Activated effector memory CD4-positive, alpha-beta T cell treated with anti-CD3 and anti-CD28 coated beads, Interleukin-2, amount 50 U/mL, for 16 hours (primary cell): ENCODE data around the gene GRID2.

ENCODE experiments used
- DNase-seq: peaks from one replicate; pipeline ENCODE4 v3.0.0-alpha.2; 2020

Gene GRID2

GRCh38 chr4:93776386-93777080 is 1472.8 kb downstream of the GRID2 start:
- no peak for DNase-seq

GRCh38 chr4:93777081-93777460 is 1473.3 kb downstream of the GRID2 start:
- DNase-seq, result no peak

- no peak for DNase-seq
These were observed 1475.5 kb downstream of the GRID2 start for GRCh38 chr4:93779228-93779627.

GRCh38 chr4:93780080-93780479 is 1476.3 kb downstream of the GRID2 start:
- no peak for DNase-seq

- no peak for DNase-seq
These were observed 1477.4 kb downstream of the GRID2 start for GRCh38 chr4:93781198-93781597.

GRCh38 chr4:93786149-93786548 is 1482.4 kb downstream of the GRID2 start:
- no peak for DNase-seq

- no peak for DNase-seq
These were observed 1484.9 kb downstream of the GRID2 start for GRCh38 chr4:93788712-93789111.

- DNase-seq, result no peak
These were observed 1487.9 kb downstream of the GRID2 start for GRCh38 chr4:93791570-93792195.

- no peak for DNase-seq
These were observed 1498.3 kb downstream of the GRID2 start for GRCh38 chr4:93802045-93802444.

- DNase-seq, result no peak
These were observed 1506.0 kb downstream of the GRID2 start for GRCh38 chr4:93809773-93810172.

GRCh38 chr4:93810340-93810992 is 1506.7 kb downstream of the GRID2 start:
- no peak for DNase-seq

- no peak for DNase-seq
These were observed 1509.3 kb downstream of the GRID2 start for GRCh38 chr4:93813092-93813491.

- no peak for DNase-seq
These were observed 1510.4 kb downstream of the GRID2 start for GRCh38 chr4:93814141-93814540.

GRCh38 chr4:93814722-93815121 is 1511.0 kb downstream of the GRID2 start:
- no peak for DNase-seq
